GM19397 (cell line): ENCODE measurements around the gene AMPD3.
A peak's percentile ranks its signal among the peaks of the same experiment; 100 is the strongest.

ENCODE experiments used
- ATAC-seq: cut with Tn5 transposase; IDR thresholded peaks from one replicate; pipeline ENCODE4 v1.9.1; 2021; ENCODE audit warnings: mild to moderate bottlenecking, moderate library complexity; ENCODE audit not compliant: unreplicated experiment

Gene AMPD3

DNA sequence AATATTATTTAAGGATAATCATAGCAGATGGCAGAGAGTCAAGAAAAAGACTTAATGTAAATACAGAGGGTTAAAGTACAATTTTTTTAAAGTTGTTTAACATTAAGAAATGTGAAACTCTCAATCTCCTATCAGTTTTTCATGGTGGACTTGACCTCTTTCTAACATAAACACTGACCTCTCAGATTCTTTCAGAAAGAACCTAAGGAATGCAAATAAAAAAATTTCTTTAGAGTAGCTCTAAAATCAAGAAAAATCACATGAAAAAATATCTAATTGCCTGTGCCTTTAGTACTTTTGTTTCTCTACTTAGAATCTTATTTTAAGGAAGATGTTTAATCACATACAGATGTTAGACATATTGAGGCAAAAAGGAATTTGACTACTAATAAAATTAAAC is 73.1 kb downstream of the AMPD3 start:
- ATAC-seq = no peak

GRCh38 chr11:10529279-10529678 is 74.2 kb downstream of the AMPD3 start:
- ATAC-seq = no peak

DNA sequence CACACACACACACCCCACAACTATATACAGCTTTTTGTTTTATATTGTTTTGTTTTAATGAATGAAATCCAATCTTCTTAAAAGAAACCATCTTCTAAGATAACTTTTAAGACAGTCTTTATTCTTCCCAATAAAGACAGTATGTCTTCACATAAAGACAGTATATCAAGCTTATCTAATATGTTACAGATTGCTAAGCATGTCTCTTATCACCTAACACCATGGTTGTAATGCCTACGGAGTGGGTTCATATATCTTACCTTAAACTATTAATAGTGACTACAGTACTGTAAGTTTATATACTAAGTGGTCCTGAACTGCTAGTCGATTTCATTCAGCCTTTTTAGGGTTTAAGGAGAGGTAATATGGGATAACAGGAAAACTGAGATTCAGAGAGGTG is 77.5 kb downstream of the AMPD3 start:
- ATAC-seq = no peak

DNA sequence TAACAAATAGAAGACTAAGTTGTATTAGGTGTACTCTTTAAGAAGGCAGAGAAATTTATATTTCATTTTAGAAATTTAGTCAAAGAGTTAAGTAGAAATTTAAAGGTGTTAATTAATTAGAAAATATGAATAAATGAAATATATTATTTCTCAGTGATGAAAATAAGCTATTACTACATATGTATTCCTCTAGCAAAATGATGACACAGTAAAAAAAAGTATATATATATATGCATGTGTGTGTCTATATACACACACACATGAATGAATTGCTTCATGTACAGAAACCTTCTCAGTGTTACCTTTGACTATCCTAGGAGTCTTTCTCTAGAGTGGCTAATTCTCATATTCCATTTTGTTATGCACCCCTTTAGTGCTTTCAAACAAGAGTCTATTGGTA is 78.3 kb downstream of the AMPD3 start:
- ATAC-seq = no peak

- no peak for ATAC-seq
Observed at GRCh38 chr11:10534316-10534715, 79.3 kb downstream of the AMPD3 start.

GRCh38 chr11:10537600-10537999 is 82.5 kb downstream of the AMPD3 start:
- no peak for ATAC-seq

GRCh38 chr11:10538924-10539323 is 83.9 kb downstream of the AMPD3 start:
- no peak for ATAC-seq

- no peak for ATAC-seq
Observed at GRCh38 chr11:10539339-10539738, 84.3 kb downstream of the AMPD3 start.

- ATAC-seq = peak; percentile 16
Observed at GRCh38 chr11:10540546-10540914, 85.5 kb downstream of the AMPD3 start.

- ATAC-seq = peak; percentile 99
Observed at GRCh38 chr11:10540915-10541560, 86.0 kb downstream of the AMPD3 start, which contains the start of gene RNF141. TSS of gene RNF141 (minus strand) at chr11:10541187. CDS start at chr11:10534158, 7,029 bp downstream.

- no peak for ATAC-seq
Observed at GRCh38 chr11:10541561-10541930, 86.5 kb downstream of the AMPD3 start.

DNA sequence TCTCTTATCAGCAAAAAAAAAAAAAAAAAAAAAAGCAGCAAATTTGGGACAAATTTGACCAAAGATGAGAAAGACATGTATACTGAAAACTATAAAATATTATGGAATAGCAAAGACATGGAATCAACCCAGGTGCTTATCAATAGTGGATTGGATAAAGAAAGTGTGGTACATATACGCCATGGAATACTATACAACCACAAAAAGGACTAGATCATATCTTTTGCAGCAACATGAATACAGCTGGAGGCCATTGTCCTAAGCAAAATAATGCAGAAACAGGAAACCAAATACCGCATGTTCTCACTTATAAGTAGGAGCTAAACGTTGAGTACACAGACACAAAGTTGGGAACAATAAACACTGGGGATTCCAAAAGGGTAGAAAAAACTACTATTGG is 87.7 kb downstream of the AMPD3 start:
- no peak for ATAC-seq

- ATAC-seq = no peak
Observed at GRCh38 chr11:10543782-10544181, 88.7 kb downstream of the AMPD3 start.

DNA sequence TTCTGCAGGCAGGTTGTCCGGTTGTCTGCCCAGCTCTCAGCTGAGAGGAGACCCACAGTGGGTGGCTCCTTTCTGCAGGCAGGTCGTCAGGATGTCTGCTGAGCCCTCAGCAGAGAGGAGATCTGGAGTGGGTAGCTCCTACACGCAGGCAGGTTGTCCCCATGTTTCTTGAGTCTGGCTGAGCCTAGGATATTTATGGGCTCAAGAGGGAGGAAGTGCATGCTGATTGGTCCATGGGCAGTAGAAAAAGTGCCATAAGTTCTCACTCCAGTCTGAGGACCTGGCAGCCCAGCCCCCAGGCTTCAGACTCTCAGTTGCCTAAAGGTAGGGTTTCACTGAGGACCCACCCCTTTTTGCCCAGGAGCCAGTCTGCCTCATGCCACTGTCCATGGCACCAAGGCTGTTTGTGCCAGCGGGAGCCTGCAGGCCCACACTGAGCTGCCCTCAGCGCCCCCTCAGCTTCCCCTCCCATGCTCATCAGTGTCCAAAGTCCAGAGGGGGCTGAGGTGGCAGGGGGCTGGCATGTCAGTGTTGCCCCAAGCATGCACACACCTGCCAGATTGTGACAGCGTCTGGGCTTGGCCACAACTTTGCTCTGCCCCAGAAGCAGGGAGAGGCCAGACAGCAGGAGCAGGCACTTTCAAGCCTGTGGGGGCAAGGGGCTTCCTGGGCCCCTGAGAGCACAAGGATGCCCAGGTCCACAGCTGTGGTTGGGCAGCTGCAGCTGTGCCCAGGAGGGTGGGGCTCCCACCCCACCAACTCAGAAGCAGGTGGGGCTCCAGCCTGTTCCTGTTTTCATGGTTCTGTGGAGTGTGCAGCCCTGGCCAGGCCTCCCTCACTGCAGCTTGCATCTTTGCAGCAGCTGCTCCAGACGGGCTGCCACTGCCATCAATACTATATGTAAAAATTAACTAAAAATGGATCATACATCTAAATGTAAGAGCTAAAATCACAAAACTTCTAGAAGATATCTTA is 89.7 kb downstream of the AMPD3 start:
- ATAC-seq = no peak

- ATAC-seq = no peak
Observed at GRCh38 chr11:10550503-10551289, 95.6 kb downstream of the AMPD3 start.

DNA sequence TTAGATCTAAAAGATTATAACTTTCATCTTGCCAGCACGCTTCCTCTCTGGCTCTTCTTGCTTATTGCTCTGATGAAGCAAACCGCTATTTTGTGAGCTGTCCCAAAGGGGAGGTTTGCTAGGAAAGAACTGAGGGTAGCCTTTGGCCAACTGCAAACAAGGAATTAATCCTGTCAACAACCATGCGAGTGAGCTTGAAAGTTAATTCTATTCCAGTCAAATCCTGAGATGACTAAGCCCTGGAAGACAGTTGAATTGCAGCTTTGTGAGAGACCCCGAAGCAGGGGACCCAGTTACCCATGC is 96.2 kb downstream of the AMPD3 start:
- no peak for ATAC-seq

GRCh38 chr11:10551845-10552352 is 96.8 kb downstream of the AMPD3 start:
- no peak for ATAC-seq

- ATAC-seq = no peak
Observed at GRCh38 chr11:10556590-10556989, 101.5 kb downstream of the AMPD3 start.
